HCT116 (cell line): Measurements from ENCODE around the gene GRIK4. TPM values are rescaled to one million over a fixed set of nuclear protein-coding genes. Genes with fewer than 3 reads are reported as not detected.

Experiments used
- ATAC-seq: fragments of 200-7000 bp; cut with Tn5 transposase; 2 replicates; pipeline ENCODE4 v1.9.1; 2020; ENCODE audit warnings: mild to moderate bottlenecking, moderate library complexity
- BruUV-seq: library from RNA; stranded (reverse); fragments of 400-500 nt; replicated peaks from 2 replicates; lab custom pipeline; 2021; lab: Mats Ljungman, UMichigan
- CTCF ChIA-PET: fragments of 300-600 bp; sonication (Branson Sonifier 250); formaldehyde crosslinking; loops from one replicate; lab custom pipeline; 2021; ENCODE audit warnings: antibody characterized with exemption; lab: Charles Lee
- POLR2A ChIA-PET: fragments of 300-600, 350-600 bp; sonication (Branson Sonifier 250); formaldehyde crosslinking; loops from one replicate; lab custom pipeline; 2021; ENCODE audit warnings: antibody characterized with exemption; lab: Charles Lee
- RAD21 ChIA-PET, 2 experiments: fragments of 300-600 bp; sonication (Branson Sonifier 250); formaldehyde crosslinking; loops; one replicate each; lab custom pipeline; 2023; ENCODE audit warnings: low total read pairs in 2 of 2; ENCODE audit not compliant: uncharacterized antibody in 2 of 2, unreplicated experiment in 2 of 2, low non-redundant PET in 1 of 2; lab: Charles Lee
- DNase-seq: peaks from one replicate; pipeline ENCODE4 v3.0.0-alpha.2; 2010; ENCODE audit warnings: low read depth, low spot score
- H2AFZ ChIP-seq: fragments of 200-600 bp; shearing (Covaris generic), sonication (generic); 2 replicates; pipeline ENCODE4 v1.6.1; 2017; ENCODE audit warnings: low read depth, mixed run types, mixed read lengths, antibody characterized with exemption, low read length; ENCODE audit not compliant: poor library complexity, severe bottlenecking
- H3K27ac ChIP-seq: 2 replicates; pipeline ENCODE4 v1.5.1; 2012; ENCODE audit warnings: low read depth, low read length
- H3K27me3 ChIP-seq: fragments of 200-600 bp; sonication (generic); 2 replicates; pipeline ENCODE4 v1.6.1; 2016; ENCODE audit warnings: mixed run types, low read length, mixed read lengths; ENCODE audit not compliant: insufficient read depth
- H3K36me3 ChIP-seq, 2 experiments: fragments of 200-500 bp in 1 of 2; fragments of 200-600 bp in 1 of 2; sonication (Bioruptor generic) in 1 of 2; sonication (generic) in 1 of 2; 2 replicates each; pipeline versions ENCODE4 v1.5.1 to v1.6.1; 2014 to 2016; ENCODE audit warnings: low read length in 2 of 2, inconsistent platforms in 1 of 2, mixed read lengths in 1 of 2, mixed run types in 1 of 2; ENCODE audit not compliant: insufficient read depth in 2 of 2, control insufficient read depth in 1 of 2
- H3K4me1 ChIP-seq, 2 experiments: fragments of 200-600 bp in 1 of 2; sonication (generic) in 1 of 2; 2 replicates each; pipeline versions ENCODE4 v1.5.1 to v1.6.1; 2012 to 2017; ENCODE audit warnings: low read length in 2 of 2, inconsistent platforms in 1 of 2, mild to moderate bottlenecking in 1 of 2, mixed read lengths in 1 of 2, mixed run types in 1 of 2, moderate library complexity in 1 of 2; ENCODE audit not compliant: insufficient read depth in 2 of 2, control insufficient read depth in 1 of 2
- H3K4me2 ChIP-seq: fragments of 200-600 bp; sonication (generic); 2 replicates; pipeline ENCODE4 v1.6.1; 2017; ENCODE audit warnings: mixed run types, low read length, mixed read lengths
- H3K4me3 ChIP-seq, 2 experiments: fragments of 200-600 bp in 1 of 2; sonication (generic) in 1 of 2; replicated peaks in 1 of 2; 2 replicates each; pipeline ENCODE4 v1.5.1; 2011 to 2016; ENCODE audit warnings: low read length in 2 of 2, control low read depth in 1 of 2, low read depth in 1 of 2, mild to moderate bottlenecking in 1 of 2, mixed read lengths in 1 of 2, mixed run types in 1 of 2
- H3K79me2 ChIP-seq: fragments of 200-600 bp; sonication (generic); 2 replicates; pipeline ENCODE4 v1.6.1; 2017; ENCODE audit warnings: mild to moderate bottlenecking, mixed run types, low read length, moderate library complexity, mixed read lengths; ENCODE audit not compliant: insufficient read depth
- H3K9ac ChIP-seq: fragments of 200-600 bp; sonication (generic); 2 replicates; pipeline ENCODE4 v1.6.1; 2016; ENCODE audit warnings: low read length, mixed read lengths
- H3K9me2 ChIP-seq: fragments of 200-600 bp; sonication (generic), shearing (Covaris generic); 2 replicates; pipeline ENCODE4 v1.6.1; 2017; ENCODE audit warnings: mixed run types, mild to moderate bottlenecking, moderate library complexity; ENCODE audit not compliant: insufficient read depth
- H3K9me3 ChIP-seq, 2 experiments: fragments of 200-500 bp in 1 of 2; fragments of 200-600 bp in 1 of 2; sonication (Bioruptor generic) in 1 of 2; sonication (generic) in 1 of 2; 2 replicates each; pipeline ENCODE4 v1.6.1; 2014 to 2017; ENCODE audit warnings: low read length in 2 of 2, mixed read lengths in 2 of 2, inconsistent platforms in 1 of 2, low read depth in 1 of 2, mild to moderate bottlenecking in 1 of 2, mixed run types in 1 of 2, moderate library complexity in 1 of 2; ENCODE audit not compliant: control insufficient read depth in 1 of 2, insufficient read depth in 1 of 2
- H4K20me1 ChIP-seq: fragments of 200-600 bp; sonication (generic), shearing (Covaris generic); 2 replicates; pipeline ENCODE4 v1.6.1; 2017; ENCODE audit warnings: mixed run types, mild to moderate bottlenecking, moderate library complexity; ENCODE audit not compliant: insufficient read depth
- CTCF ChIP-seq, 3 experiments: fragments of 200-600 bp in 1 of 3; sonication (generic) in 1 of 3; IDR thresholded peaks in 2 of 3; conservative IDR thresholded peaks in 1 of 3; 2 replicates each; pipeline ENCODE4 v1.5.1; 2012 to 2017; ENCODE audit warnings: low read depth in 2 of 3, low read length in 2 of 3, antibody characterized with exemption in 1 of 3, borderline replicate concordance in 1 of 3, control low read depth in 1 of 3, mild to moderate bottlenecking in 1 of 3, mixed read lengths in 1 of 3, mixed run types in 1 of 3, moderate library complexity in 1 of 3; ENCODE audit not compliant: insufficient read depth in 1 of 3
- EZH2 ChIP-seq: fragments of 200-600 bp; sonication (generic); IDR thresholded peaks from 2 replicates; pipeline ENCODE4 v1.6.1; 2017; ENCODE audit warnings: antibody characterized with exemption, mixed run types
- MAX ChIP-seq: IDR thresholded peaks from 2 replicates; pipeline ENCODE4 v1.6.1; 2012
- SP1 ChIP-seq: IDR thresholded peaks from 2 replicates; pipeline ENCODE4 v1.6.1; 2012; ENCODE audit warnings: low read depth
- SRF ChIP-seq: IDR thresholded peaks from 2 replicates; pipeline ENCODE4 v1.6.1; 2012; ENCODE audit warnings: low read depth
- YY1 ChIP-seq: IDR thresholded peaks from 2 replicates; pipeline ENCODE4 v1.6.1; 2011; ENCODE audit warnings: low read length, low read depth, moderate library complexity, mild to moderate bottlenecking; ENCODE audit not compliant: insufficient replicate concordance; ENCODE audit errors: extremely low read depth
- ZBTB33 ChIP-seq: IDR thresholded peaks from 2 replicates; pipeline ENCODE4 v1.6.1; 2011; ENCODE audit warnings: mild to moderate bottlenecking, low read length, moderate library complexity; ENCODE audit not compliant: insufficient replicate concordance; ENCODE audit errors: extremely low read depth
- ZFX ChIP-seq: fragments of 450-650 bp; IDR thresholded peaks from 2 replicates; pipeline ENCODE4 v1.6.1; 2017
- ZNF274 ChIP-seq: fragments of 200-500 bp; sonication (Bioruptor generic); IDR thresholded peaks from 2 replicates; pipeline ENCODE4 v1.6.1; 2014; ENCODE audit warnings: mild to moderate bottlenecking, low read depth, low read length, inconsistent platforms
- intact Hi-C: fragments of 100-400 bp; cut with micrococcal nuclease; formaldehyde crosslinking; loops from 2 replicates; pipeline ENCODE4 v1.10.0; 2022
- total RNA-seq: library from RNA; stranded (reverse); gene quantifications from one replicate; pipeline ENCODE4 v1.2.1, GENCODE V29; 2021; ENCODE audit not compliant: unreplicated experiment

Gene GRIK4
- total RNA-seq, 1 experiment from 2014 or later, result 0.52 TPM

GRCh38 chr11:120682866-120683265, 171.3 kb downstream of the GRIK4 start:
- Histone ChIP-seq H3K27ac (no peak overlapping the region), H3K9me2 (no peaks in the 10 kb centered on the region), H3K4me1 (no peaks in the 10 kb centered on the region), H3K9me3 (no peaks in the 10 kb centered on the region), H2AFZ (no peak overlapping the region), H3K9ac (no peak overlapping the region), H3K79me2 (no peaks in the 10 kb centered on the region), H3K36me3 (no peaks in the 10 kb centered on the region), H4K20me1 (no peaks in the 10 kb centered on the region), H3K4me2 (no peak overlapping the region), H3K27me3 (no peaks in the 10 kb centered on the region; the same call in 1 of the 2 replicates), H3K4me3 (no peak overlapping the region)
- RAD21 ChIA-PET, result no interaction called here
- BruUV-seq, result no TSS peak
- CTCF ChIA-PET, result no interaction called here
- ATAC-seq, result no peak
- TF ChIP-seq MAX (no peak), ZFX (no peak), ZNF274 (no peak), ZBTB33 (no peak)
- no peak for DNase-seq
- POLR2A ChIA-PET, result no interaction called here
- intact Hi-C loops, result loop anchor here (10.0 kb wide), 3 partner anchors 272 to 432 kb away; partner anchors contain the start of gene ARHGEF12

GRCh38 chr11:120686516-120686915, 175.0 kb downstream of the GRIK4 start:
- H4K20me1 ChIP-seq, result no peaks in the 10 kb centered on the region
- no peak for DNase-seq
- no peak for ATAC-seq
- no TSS peak for BruUV-seq
- intact Hi-C loops, result loop anchor here (10.0 kb wide), 3 partner anchors 268 to 428 kb away; partner anchors contain the start of gene ARHGEF12
- H3K79me2 ChIP-seq, result no peaks in the 10 kb centered on the region
- no peaks in the 10 kb centered on the region for H3K4me1 ChIP-seq
- no peaks in the 10 kb centered on the region for H3K9me2 ChIP-seq
- H3K36me3 ChIP-seq, result no peaks in the 10 kb centered on the region
- H2AFZ ChIP-seq, result no peak overlapping the region
- ChIA-PET CTCF (interaction anchor here (1.9 to 2.8 kb wide), 2 partner anchors 11 to 29 kb away, joined by 7 to 17 read pairs; no protein-coding TSS in a partner anchor), RAD21 (no interaction called here), POLR2A (no interaction called here)
- no peaks in the 10 kb centered on the region for H3K9me3 ChIP-seq
- no peak overlapping the region for H3K4me3 ChIP-seq
- peaks cover under 1% of the 10 kb centered on the region; the same call in 1 of the 2 replicates for H3K27me3 ChIP-seq
- no peak overlapping the region for H3K4me2 ChIP-seq
- no peak overlapping the region for H3K9ac ChIP-seq
- H3K27ac ChIP-seq, result no peak overlapping the region
- TF ChIP-seq MAX, result no peak
- TF ChIP-seq ZFX, result no peak
- no peak for TF ChIP-seq EZH2
- TF ChIP-seq CTCF (IDR thresholded peaks at IDR 0.05 in 2 of 3, conservative IDR thresholded peaks at IDR 0.05 in 1 of 3; ENCODE audit: borderline replicate concordance in 1 of 3, insufficient read depth in 1 of 3, low read depth in 2 of 3, low read length in 2 of 3), result no peak
- TF ChIP-seq SP1, result no peak
- TF ChIP-seq YY1, result no peak
- no peak for TF ChIP-seq ZNF274
- TF ChIP-seq ZBTB33, result no peak
- TF ChIP-seq SRF, result no peak
